ENCODE results near the gene PPP1R13B. TPM values are rescaled to one million over a fixed set of nuclear protein-coding genes. Genes with fewer than 3 reads are reported as not detected.

Gene PPP1R13B
- total RNA-seq, 1 experiment from 2014 or later, result 3.0 TPM

DNA sequence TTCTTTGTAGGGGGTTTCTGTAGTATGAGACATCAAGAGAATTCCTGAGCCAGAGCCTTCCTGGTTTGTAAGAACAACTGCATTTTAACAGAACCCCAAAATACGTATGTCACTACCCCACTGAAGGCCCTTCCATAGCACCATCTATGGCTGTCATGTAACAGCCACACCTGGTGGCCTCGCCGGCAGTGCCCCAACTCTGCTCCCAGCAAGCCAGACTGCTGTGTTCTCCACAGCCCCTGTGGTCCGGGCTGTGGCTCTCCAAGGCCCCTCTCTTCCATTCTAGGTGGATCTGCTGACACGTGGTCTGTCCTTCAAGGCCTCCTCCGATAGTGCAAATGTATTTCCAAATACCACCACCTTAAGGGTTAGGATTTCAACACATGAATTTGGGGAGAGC lies 9.9 kb upstream of the PPP1R13B start:
- no peaks in the 10 kb centered on the region for H3K79me2 ChIP-seq (ENCODE audit: low read length)
- no peaks in the 10 kb centered on the region for H3K36me3 ChIP-seq (ENCODE audit: insufficient read depth, low read length)
- no peak overlapping the region for H2AFZ ChIP-seq (ENCODE audit: low read length)
- no peaks in the 10 kb centered on the region for H3K9me2 ChIP-seq (replicated peaks; ENCODE audit: insufficient read depth, low read length)
- H3K9ac ChIP-seq (ENCODE audit: low read length), result no peak overlapping the region
- no peak overlapping the region for H3K4me2 ChIP-seq (ENCODE audit: low read depth, low read length, poor library complexity, severe bottlenecking)
- no peak for DNase-seq
- H4K20me1 ChIP-seq (ENCODE audit: insufficient read depth, low read depth, low read length), result no peaks in the 10 kb centered on the region
- no peak overlapping the region for H3K4me3 ChIP-seq (ENCODE audit: low read length)
- H3K27me3 ChIP-seq (ENCODE audit: low read length), result 0 out of 2 replicates have a peak, but pooled peaks cover 1% of the 10 kb centered on the region
- H3K27ac ChIP-seq (ENCODE audit: low read length), result no peak overlapping the region
- H3K9me3 ChIP-seq (ENCODE audit: low read length), result no peaks in the 10 kb centered on the region
- H3K4me1 ChIP-seq (ENCODE audit: low read length), result no peaks in the 10 kb centered on the region

DNA sequence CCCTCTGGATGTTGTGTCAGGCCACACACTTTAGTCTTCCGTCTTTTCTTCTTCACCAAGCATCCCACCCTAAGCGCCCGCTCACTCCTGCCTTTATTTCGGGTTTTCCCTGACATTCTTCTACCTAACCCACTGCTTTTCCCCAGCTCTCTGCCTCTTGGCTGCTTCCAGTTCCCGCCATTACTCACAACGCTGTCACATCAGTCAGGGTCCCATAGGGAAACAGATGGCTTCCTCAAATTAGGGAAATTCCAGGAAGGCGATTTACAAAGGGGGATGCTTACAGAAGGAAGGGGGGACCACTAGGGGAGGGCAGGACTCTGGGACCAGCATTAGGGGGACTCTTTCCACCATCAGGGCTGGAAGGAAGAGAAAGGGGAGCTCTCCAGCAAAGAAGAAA lies 9.2 kb upstream of the PPP1R13B start:
- H3K27ac ChIP-seq (ENCODE audit: low read length), result no peak overlapping the region
- H3K27me3 ChIP-seq (ENCODE audit: low read length), result no peaks in the 10 kb centered on the region
- H3K4me2 ChIP-seq (ENCODE audit: low read depth, low read length, poor library complexity, severe bottlenecking), result no peak overlapping the region
- H3K9me2 ChIP-seq (replicated peaks; ENCODE audit: insufficient read depth, low read length), result no peaks in the 10 kb centered on the region
- H3K4me1 ChIP-seq (ENCODE audit: low read length), result no peaks in the 10 kb centered on the region
- no peaks in the 10 kb centered on the region for H3K9me3 ChIP-seq (ENCODE audit: low read length)
- H4K20me1 ChIP-seq (ENCODE audit: insufficient read depth, low read depth, low read length), result no peaks in the 10 kb centered on the region
- DNase-seq, result no peak
- no peaks in the 10 kb centered on the region for H3K79me2 ChIP-seq (ENCODE audit: low read length)
- no peak overlapping the region for H3K4me3 ChIP-seq (ENCODE audit: low read length)
- no peak overlapping the region for H2AFZ ChIP-seq (ENCODE audit: low read length)
- H3K9ac ChIP-seq (ENCODE audit: low read length), result no peak overlapping the region
- no peaks in the 10 kb centered on the region for H3K36me3 ChIP-seq (ENCODE audit: insufficient read depth, low read length)

DNA sequence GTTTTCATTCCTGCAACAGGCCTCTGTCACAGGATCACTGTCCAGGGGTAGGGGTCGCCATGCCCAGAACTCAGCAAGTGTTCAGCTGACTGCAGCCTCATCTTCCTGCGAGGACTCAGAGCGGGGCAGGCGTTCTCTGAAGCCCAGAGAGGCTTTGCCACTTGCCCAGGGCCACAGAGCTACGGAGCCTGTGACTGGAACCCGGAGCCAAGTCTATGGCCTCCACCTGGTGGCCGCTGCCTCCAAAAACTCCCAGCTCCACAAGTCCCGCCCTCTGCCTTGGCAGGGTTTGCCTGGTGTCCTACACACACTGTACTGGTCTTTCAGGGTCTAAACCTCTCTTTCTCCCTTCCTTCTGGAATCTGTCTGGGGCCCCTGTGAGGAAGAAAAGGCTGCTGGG lies 8.7 kb upstream of the PPP1R13B start:
- Histone ChIP-seq H3K27ac (ENCODE audit: low read length) (no peak overlapping the region), H3K79me2 (ENCODE audit: low read length) (no peaks in the 10 kb centered on the region), H3K9me3 (ENCODE audit: low read length) (no peaks in the 10 kb centered on the region), H2AFZ (ENCODE audit: low read length) (no peak overlapping the region), H3K27me3 (ENCODE audit: low read length) (no peaks in the 10 kb centered on the region), H3K36me3 (ENCODE audit: insufficient read depth, low read length) (no peaks in the 10 kb centered on the region), H3K4me2 (ENCODE audit: low read depth, low read length, poor library complexity, severe bottlenecking) (no peak overlapping the region), H4K20me1 (ENCODE audit: insufficient read depth, low read depth, low read length) (no peaks in the 10 kb centered on the region), H3K9me2 (replicated peaks; ENCODE audit: insufficient read depth, low read length) (no peaks in the 10 kb centered on the region), H3K4me1 (ENCODE audit: low read length) (no peaks in the 10 kb centered on the region), H3K4me3 (ENCODE audit: low read length) (no peak overlapping the region), H3K9ac (ENCODE audit: low read length) (no peak overlapping the region)
- DNase-seq, result peak; percentile 53

DNA sequence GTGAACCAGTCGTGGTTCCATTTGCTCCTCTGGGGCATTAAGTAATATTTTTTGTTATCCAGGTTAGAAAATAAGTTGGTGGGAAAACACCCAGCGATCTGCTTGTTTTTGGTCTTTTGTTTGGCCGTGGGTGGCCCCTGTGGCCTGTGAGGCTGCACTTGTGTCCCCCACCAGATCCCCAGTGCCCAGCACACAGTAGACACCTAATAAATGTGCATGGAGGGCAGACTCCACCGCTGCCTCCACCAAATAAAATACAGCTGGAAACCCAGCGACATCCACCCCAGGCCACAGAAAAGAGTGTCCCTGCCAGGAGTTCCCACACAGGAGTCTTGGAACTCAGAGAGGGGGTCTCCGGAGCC lies 8.3 kb upstream of the PPP1R13B start:
- Histone ChIP-seq H3K27ac (ENCODE audit: low read length) (no peak overlapping the region), H3K36me3 (ENCODE audit: insufficient read depth, low read length) (no peaks in the 10 kb centered on the region), H3K27me3 (ENCODE audit: low read length) (no peaks in the 10 kb centered on the region), H3K4me3 (ENCODE audit: low read length) (no peak overlapping the region), H2AFZ (ENCODE audit: low read length) (no peak overlapping the region), H3K9me3 (ENCODE audit: low read length) (no peaks in the 10 kb centered on the region), H3K9ac (ENCODE audit: low read length) (no peak overlapping the region), H3K4me2 (ENCODE audit: low read depth, low read length, poor library complexity, severe bottlenecking) (no peak overlapping the region), H3K4me1 (ENCODE audit: low read length) (no peaks in the 10 kb centered on the region), H4K20me1 (ENCODE audit: insufficient read depth, low read depth, low read length) (no peaks in the 10 kb centered on the region), H3K79me2 (ENCODE audit: low read length) (no peaks in the 10 kb centered on the region), H3K9me2 (replicated peaks; ENCODE audit: insufficient read depth, low read length) (no peaks in the 10 kb centered on the region)
- DNase-seq, result no peak

DNA sequence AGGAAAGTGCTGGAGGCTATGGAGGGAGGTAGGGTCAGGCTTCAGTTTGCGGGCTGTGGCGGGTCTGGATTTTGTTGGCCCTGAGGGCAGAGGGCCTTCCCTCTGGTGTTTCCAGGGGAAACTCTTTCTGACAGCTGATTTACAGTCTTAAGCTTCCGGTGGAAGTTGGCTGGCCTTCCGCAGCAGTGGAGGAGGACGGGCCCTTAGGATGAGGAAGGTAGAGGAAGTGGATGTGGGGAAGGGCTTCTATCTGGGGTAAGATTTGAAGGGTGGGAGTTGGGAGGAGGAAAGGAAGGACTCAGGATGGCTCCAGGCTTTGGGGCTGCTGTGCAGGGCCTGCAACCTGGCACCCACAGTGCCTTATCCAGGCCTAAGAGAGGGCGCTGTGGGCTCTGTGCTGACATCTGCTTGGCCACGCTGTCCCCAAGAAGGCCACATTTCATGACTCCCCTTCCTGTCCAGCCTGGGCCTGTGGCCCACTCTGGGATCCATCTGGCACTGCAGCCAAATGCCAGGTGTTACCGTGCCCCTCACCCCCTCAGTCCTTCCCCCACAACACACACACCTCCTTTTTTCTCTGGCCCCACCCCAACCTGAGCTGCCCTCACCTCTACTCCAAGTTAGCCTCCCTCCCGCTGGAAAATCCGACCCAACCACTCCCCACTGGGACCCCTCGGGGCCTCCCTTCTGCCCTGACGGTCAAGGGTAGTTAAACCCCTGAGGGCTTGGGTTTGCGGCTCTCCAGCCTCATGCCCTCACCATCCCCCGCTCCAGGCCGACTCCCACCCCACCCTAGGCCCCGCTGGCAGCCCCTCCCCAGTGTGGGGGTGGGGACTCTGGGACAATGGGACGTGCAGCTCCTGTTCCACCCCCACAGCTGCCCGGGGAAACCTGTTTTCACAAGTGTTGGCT lies 7.7 kb upstream of the PPP1R13B start:
- Histone ChIP-seq H3K79me2 (ENCODE audit: low read length) (no peaks in the 10 kb centered on the region), H3K36me3 (ENCODE audit: insufficient read depth, low read length) (no peaks in the 10 kb centered on the region), H3K9me2 (replicated peaks; ENCODE audit: insufficient read depth, low read length) (no peaks in the 10 kb centered on the region), H3K27ac (ENCODE audit: low read length) (no peak overlapping the region), H3K4me1 (ENCODE audit: low read length) (no peaks in the 10 kb centered on the region), H3K9me3 (ENCODE audit: low read length) (no peaks in the 10 kb centered on the region), H3K27me3 (ENCODE audit: low read length) (no peaks in the 10 kb centered on the region), H3K4me3 (ENCODE audit: low read length) (no peak overlapping the region), H3K4me2 (ENCODE audit: low read depth, low read length, poor library complexity, severe bottlenecking) (no peak overlapping the region), H4K20me1 (ENCODE audit: insufficient read depth, low read depth, low read length) (no peaks in the 10 kb centered on the region), H3K9ac (ENCODE audit: low read length) (no peak overlapping the region), H2AFZ (ENCODE audit: low read length) (no peak overlapping the region)
- DNase-seq, result no peak

GRCh38 chr14:103854017-103854808 lies 6.8 kb upstream of the PPP1R13B start:
- H3K79me2 ChIP-seq (ENCODE audit: low read length), result no peaks in the 10 kb centered on the region
- no peaks in the 10 kb centered on the region for H3K27me3 ChIP-seq (ENCODE audit: low read length)
- H3K4me3 ChIP-seq (ENCODE audit: low read length), result no peak overlapping the region
- H3K4me2 ChIP-seq (ENCODE audit: low read depth, low read length, poor library complexity, severe bottlenecking), result no peak overlapping the region
- no peaks in the 10 kb centered on the region for H4K20me1 ChIP-seq (ENCODE audit: insufficient read depth, low read depth, low read length)
- no peaks in the 10 kb centered on the region for H3K9me3 ChIP-seq (ENCODE audit: low read length)
- no peak overlapping the region for H3K9ac ChIP-seq (ENCODE audit: low read length)
- no peak overlapping the region for H2AFZ ChIP-seq (ENCODE audit: low read length)
- H3K27ac ChIP-seq (ENCODE audit: low read length), result no peak overlapping the region
- no peaks in the 10 kb centered on the region for H3K4me1 ChIP-seq (ENCODE audit: low read length)
- no peaks in the 10 kb centered on the region for H3K36me3 ChIP-seq (ENCODE audit: insufficient read depth, low read length)
- H3K9me2 ChIP-seq (replicated peaks; ENCODE audit: insufficient read depth, low read length), result no peaks in the 10 kb centered on the region
- no peak for DNase-seq

DNA sequence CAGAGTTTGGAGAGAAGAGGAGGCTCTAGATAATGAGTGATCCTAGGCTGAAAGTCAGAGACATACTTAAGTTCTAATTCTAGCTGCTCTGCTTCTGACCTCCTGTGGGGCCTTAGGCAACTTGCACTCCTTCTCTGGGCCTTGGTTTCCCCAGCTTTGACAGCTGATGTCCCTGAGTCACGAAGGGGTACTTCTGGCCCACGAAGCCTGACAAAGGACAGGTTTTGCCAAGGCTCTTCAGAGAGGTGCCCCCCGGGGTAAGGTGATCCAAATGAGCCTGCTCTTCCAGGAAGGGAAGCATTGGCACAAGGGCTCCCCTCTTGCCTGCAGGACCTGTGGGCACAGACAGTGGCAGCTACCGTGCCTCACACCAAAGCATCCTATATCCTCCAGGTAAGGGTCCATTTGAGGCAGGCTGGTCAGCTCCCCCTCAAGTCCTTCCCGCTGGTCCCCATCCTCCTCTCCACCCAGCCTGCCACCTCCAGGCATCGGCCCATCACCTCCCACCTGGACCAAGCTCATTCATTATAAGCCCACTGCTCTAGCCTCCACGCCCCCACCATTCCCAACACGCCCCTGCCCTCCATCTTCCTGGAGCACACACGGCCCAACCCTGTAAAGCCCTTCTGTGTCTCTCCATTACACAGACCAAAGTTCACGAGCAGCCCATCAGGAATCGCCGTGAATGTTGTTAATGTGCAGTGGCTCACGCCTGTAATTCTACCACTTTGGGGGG lies 1.9 kb upstream of the PPP1R13B start:
- Histone ChIP-seq H3K36me3 (ENCODE audit: insufficient read depth, low read length) (no peaks in the 10 kb centered on the region), H3K9ac (ENCODE audit: low read length) (no peak overlapping the region), H2AFZ (ENCODE audit: low read length) (no peak overlapping the region), H3K9me2 (replicated peaks; ENCODE audit: insufficient read depth, low read length) (no peaks in the 10 kb centered on the region), H3K27ac (ENCODE audit: low read length) (no peak overlapping the region), H3K27me3 (ENCODE audit: low read length) (no peaks in the 10 kb centered on the region), H3K4me2 (ENCODE audit: low read depth, low read length, poor library complexity, severe bottlenecking) (no peak overlapping the region), H3K9me3 (ENCODE audit: low read length) (no peaks in the 10 kb centered on the region), H4K20me1 (ENCODE audit: insufficient read depth, low read depth, low read length) (0 out of 2 replicates have a peak, but pooled peaks cover 3% of the 10 kb centered on the region), H3K79me2 (ENCODE audit: low read length) (no peaks in the 10 kb centered on the region), H3K4me1 (ENCODE audit: low read length) (peaks cover 8% of the 10 kb centered on the region), H3K4me3 (ENCODE audit: low read length) (no peak overlapping the region)
- DNase-seq, result no peak
